Activated naive CD4-positive, alpha-beta T cell treated with anti-CD3 and anti-CD28 coated beads for 36 hours (primary cell): Measurements from ENCODE around the gene PSIP1. TPM values are rescaled to one million over a fixed set of nuclear protein-coding genes. Genes with fewer than 3 reads are reported as not detected.

Source experiments
- CTCF ChIA-PET: fragments of 350-600 bp; sonication (Branson Sonifier 250); formaldehyde crosslinking; loops from one replicate; lab custom pipeline; 2021; ENCODE audit warnings: antibody characterized with exemption; lab: Charles Lee
- DNase-seq: peaks from one replicate; pipeline ENCODE4 v3.0.0-alpha.2; 2020
- H3K27ac Mint-ChIP-seq: one replicate; pipeline ENCODE4 v1.8.0; 2021; ENCODE audit warnings: mild to moderate bottlenecking, mixed read lengths
- H3K27me3 Mint-ChIP-seq: one replicate; pipeline ENCODE4 v1.8.0; 2021; ENCODE audit warnings: low read depth, mixed read lengths
- H3K36me3 Mint-ChIP-seq: one replicate; pipeline ENCODE4 v1.8.0; 2021; ENCODE audit warnings: low read depth, mixed read lengths
- H3K4me1 Mint-ChIP-seq: one replicate; pipeline ENCODE4 v1.8.0; 2021; ENCODE audit warnings: low read depth, mixed read lengths
- H3K4me3 Mint-ChIP-seq: one replicate; pipeline ENCODE4 v1.8.0; 2021; ENCODE audit warnings: mild to moderate bottlenecking, moderate library complexity, mixed read lengths
- H3K9me3 Mint-ChIP-seq: one replicate; pipeline ENCODE4 v1.8.0; 2021; ENCODE audit warnings: mixed read lengths
- intact Hi-C: fragments of 100-400 bp; cut with micrococcal nuclease; formaldehyde crosslinking; loops from one replicate; pipeline ENCODE4 v1.15.1; 2023
- total RNA-seq, 2 experiments: library from RNA; stranded (reverse); gene quantifications; one replicate each; pipeline ENCODE4 v1.2.3, GENCODE V29; 2021

The PSIP1 gene
- total RNA-seq, 2 experiments from 2014 or later, result 161 to 164 TPM

GRCh38 chr9:15426019-15426418 lies 84.8 kb downstream of the PSIP1 start:
- CTCF ChIA-PET, result no interaction called here
- no peaks in the 10 kb centered on the region for H3K27me3 Mint-ChIP-seq
- H3K4me3 Mint-ChIP-seq, result no peak overlapping the region
- no peak for DNase-seq
- no peak overlapping the region for H3K27ac Mint-ChIP-seq
- H3K36me3 Mint-ChIP-seq, result peaks cover 24% of the 10 kb centered on the region
- intact Hi-C loops, result no loop called here
- peaks cover 41% of the 10 kb centered on the region for H3K4me1 Mint-ChIP-seq
- no peaks in the 10 kb centered on the region for H3K9me3 Mint-ChIP-seq

- CTCF ChIA-PET, result interaction anchor here (0.7 to 1.2 kb wide), 5 partner anchors 109 to 211 kb away, joined by 3 to 5 read pairs (median 3); no protein-coding TSS in a partner anchor
- Mint-ChIP-seq H3K4me1 (peaks cover 29% of the 10 kb centered on the region), H3K27ac (peak overlapping the region; percentile 78), H3K9me3 (no peaks in the 10 kb centered on the region), H3K36me3 (peaks cover 24% of the 10 kb centered on the region), H3K4me3 (peak overlapping the region; percentile 89), H3K27me3 (no peaks in the 10 kb centered on the region)
- intact Hi-C loops, result loop anchor here (1.0 to 5.0 kb wide), 8 partner anchors 44 to 1101 kb away; partner anchors contain the start of gene ZDHHC21
- DNase-seq, result peak; percentile 30
Observed at GRCh38 chr9:15423231-15423985, 87.4 kb downstream of the PSIP1 start.

GRCh38 chr9:15422372-15423230 lies 88.2 kb downstream of the PSIP1 start, which contains the start of gene SNAPC3:
SNAPC3 (plus strand) TSS chr9:15422876; CDS start chr9:15422880, 4 bp downstream.
- peaks cover 28% of the 10 kb centered on the region for H3K4me1 Mint-ChIP-seq
- H3K36me3 Mint-ChIP-seq, result peaks cover 24% of the 10 kb centered on the region
- intact Hi-C loops, result loop anchor here (1.0 to 5.0 kb wide), 15 partner anchors 45 to 1100 kb away; partner anchors contain the start of genes TTC39B and ZDHHC21
- peak within 1 kb of the TSS; percentile 86 for H3K27ac Mint-ChIP-seq
- peak within 1 kb of the TSS; percentile 89 for H3K4me3 Mint-ChIP-seq
- H3K27me3 Mint-ChIP-seq, result no peaks in the 10 kb centered on the region
- CTCF ChIA-PET, result interaction anchor here (0.7 to 1.2 kb wide), 5 partner anchors 109 to 288 kb away, joined by 3 to 4 read pairs (median 3); no protein-coding TSS in a partner anchor
- DNase-seq, result peak; percentile 94
- no peaks in the 10 kb centered on the region for H3K9me3 Mint-ChIP-seq

- peak overlapping the region; percentile 89 for H3K4me3 Mint-ChIP-seq
- H3K36me3 Mint-ChIP-seq, result peaks cover 21% of the 10 kb centered on the region
- DNase-seq, result no peak
- intact Hi-C loops, result loop anchor here (1.0 to 5.0 kb wide), 14 partner anchors 45 to 1100 kb away; partner anchors contain the start of genes TTC39B and ZDHHC21
- H3K27ac Mint-ChIP-seq, result peak overlapping the region; percentile 86
- H3K9me3 Mint-ChIP-seq, result no peaks in the 10 kb centered on the region
- H3K4me1 Mint-ChIP-seq, result peaks cover 27% of the 10 kb centered on the region
- H3K27me3 Mint-ChIP-seq, result no peaks in the 10 kb centered on the region
- CTCF ChIA-PET, result interaction anchor here (0.6 to 1.1 kb wide), 2 partner anchors 68 to 287 kb away, joined by 4 read pairs; no protein-coding TSS in a partner anchor
Observed at GRCh38 chr9:15421990-15422371, 88.8 kb downstream of the PSIP1 start.

GRCh38 chr9:15421532-15421931 lies 89.2 kb downstream of the PSIP1 start:
- peak overlapping the region; percentile 89 for H3K4me3 Mint-ChIP-seq
- no peaks in the 10 kb centered on the region for H3K9me3 Mint-ChIP-seq

GRCh38 chr9:15420796-15421195 lies 90.0 kb downstream of the PSIP1 start:
- Mint-ChIP-seq H3K4me3 (no peak overlapping the region), H3K4me1 (peaks cover 21% of the 10 kb centered on the region)

More at GRCh38 chr9:15421532-15421931, 89.2 kb downstream of the PSIP1 start:
- peaks cover 19% of the 10 kb centered on the region for H3K36me3 Mint-ChIP-seq
- CTCF ChIA-PET, result interaction anchor here (0.6 to 1.1 kb wide), 2 partner anchors 68 to 286 kb away, joined by 4 read pairs; no protein-coding TSS in a partner anchor
- H3K27me3 Mint-ChIP-seq, result no peaks in the 10 kb centered on the region
- H3K4me1 Mint-ChIP-seq, result peaks cover 27% of the 10 kb centered on the region
- no peak for DNase-seq
- intact Hi-C loops, result loop anchor here (5.0 kb wide), 4 partner anchors 46 to 1099 kb away; partner anchors contain the start of gene ZDHHC21
- no peak overlapping the region for H3K27ac Mint-ChIP-seq

GRCh38 chr9:15417626-15418025 lies 93.1 kb downstream of the PSIP1 start:
- CTCF ChIA-PET, result interaction anchor here (1.7 kb wide), 1 partner anchor 107 kb away, joined by 5 read pairs; no protein-coding TSS in a partner anchor
- Mint-ChIP-seq H3K36me3 (no peaks in the 10 kb centered on the region), H3K9me3 (no peaks in the 10 kb centered on the region), H3K4me3 (no peak overlapping the region), H3K27me3 (no peaks in the 10 kb centered on the region), H3K27ac (no peak overlapping the region), H3K4me1 (peaks cover 4% of the 10 kb centered on the region)
- DNase-seq, result no peak
- intact Hi-C loops, result loop anchor here (1.0 kb wide), 4 partner anchors 62 to 313 kb away; no protein-coding TSS in a partner anchor

More at GRCh38 chr9:15420796-15421195, 90.0 kb downstream of the PSIP1 start:
- Mint-ChIP-seq H3K9me3 (no peaks in the 10 kb centered on the region), H3K27ac (no peak overlapping the region), H3K36me3 (peaks cover 12% of the 10 kb centered on the region), H3K27me3 (no peaks in the 10 kb centered on the region)
- DNase-seq, result no peak
- CTCF ChIA-PET, result no interaction called here
- intact Hi-C loops, result loop anchor here (5.0 kb wide), 4 partner anchors 47 to 1098 kb away; partner anchors contain the start of gene ZDHHC21

GRCh38 chr9:15416880-15417279 lies 93.9 kb downstream of the PSIP1 start:
- H3K4me1 Mint-ChIP-seq, result no peaks in the 10 kb centered on the region
- H3K9me3 Mint-ChIP-seq, result no peaks in the 10 kb centered on the region
- peak; percentile 67 for DNase-seq
- intact Hi-C loops, result loop anchor here (1.0 kb wide), 4 partner anchors 62 to 313 kb away; no protein-coding TSS in a partner anchor
- no peak overlapping the region for H3K4me3 Mint-ChIP-seq
- no peak overlapping the region for H3K27ac Mint-ChIP-seq
- no peaks in the 10 kb centered on the region for H3K36me3 Mint-ChIP-seq
- no peaks in the 10 kb centered on the region for H3K27me3 Mint-ChIP-seq
- CTCF ChIA-PET, result interaction anchor here (0.5 to 2.1 kb wide), 6 partner anchors 44 to 207 kb away, joined by 3 to 12 read pairs (median 4); partner anchors contain the start of gene CCDC171

Other genes starting within 250 kb of the PSIP1 start
- gene TTC39B, start 203.8 kb downstream of the PSIP1 start, total RNA-seq, result 10 to 100 TPM; 43.9 to 46.4 TPM
- gene SNAPC3, start 88.1 kb downstream of the PSIP1 start, total RNA-seq, result 10 to 100 TPM; 30.6 to 32.8 TPM
- gene CCDC171, start 42.1 kb upstream of the PSIP1 start, total RNA-seq, result 1 to 10 TPM; 2.0 to 2.7 TPM